Loucy (cell line): ENCODE data around the gene DSCAM.

Experiments used
- CTCF ChIP-seq: fragments of 200-600 bp; sonication (generic); conservative IDR thresholded peaks from 2 replicates; pipeline ENCODE4 v1.5.1; 2014; ENCODE audit warnings: mild to moderate bottlenecking, antibody characterized with exemption, low read length
- EZH2phosphoT487 ChIP-seq: fragments of 200-600 bp; IDR thresholded peaks from 2 replicates; pipeline ENCODE4 v1.6.1; 2018; ENCODE audit warnings: antibody characterized with exemption, mild to moderate bottlenecking, moderate library complexity, borderline replicate concordance

GRCh38 chr21:40146216-40146837 is 700.6 kb downstream of the DSCAM start:
- TF ChIP-seq CTCF (no peak), EZH2phosphoT487 (no peak)
